Activated naive CD4-positive, alpha-beta T cell treated with anti-CD3 and anti-CD28 coated beads, Interleukin-2, amount 50 U/mL, for 16 hours (primary cell): Measurements from ENCODE around the gene RNU1-4.
"Not testable (repeated sequence)": the region's sequence is repeated elsewhere in the genome, so short reads cannot be mapped to it uniquely, and the experiment has no call there.

Experiments used
- DNase-seq: peaks from one replicate; pipeline ENCODE4 v3.0.0-alpha.2; 2020

The RNU1-4 gene

DNA sequence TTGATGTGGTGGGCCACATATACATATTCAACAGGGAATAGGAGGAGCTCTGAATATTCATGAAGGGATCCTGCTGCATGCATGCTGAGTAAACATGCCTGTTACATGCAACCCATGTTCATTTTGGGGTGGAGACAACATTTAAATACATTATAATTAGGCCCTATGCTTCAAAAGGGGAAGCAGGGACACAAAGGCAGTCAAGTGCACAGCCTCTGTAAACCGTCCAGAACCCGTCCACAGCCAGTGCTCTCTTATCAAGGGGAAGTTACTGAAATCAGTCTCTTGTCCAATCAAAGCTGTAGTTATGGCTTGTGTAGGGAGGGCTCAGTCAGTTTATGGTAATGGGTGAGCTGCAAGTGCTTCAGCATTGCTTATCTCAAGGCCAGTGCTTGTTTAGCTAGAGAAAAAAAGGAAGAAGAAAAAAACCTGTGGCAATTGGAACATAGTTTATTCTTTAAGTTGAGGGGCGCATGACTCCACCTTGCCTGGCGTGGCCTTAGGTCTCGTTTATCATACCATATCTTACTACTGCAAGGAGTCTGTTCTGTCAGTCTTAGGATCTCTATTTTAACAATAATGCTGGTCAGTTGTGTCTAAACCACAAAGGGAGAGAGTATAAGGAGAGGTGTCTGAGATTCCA, 7.9 kb upstream of the RNU1-4 start:
- not testable (repeated sequence) for DNase-seq

DNA sequence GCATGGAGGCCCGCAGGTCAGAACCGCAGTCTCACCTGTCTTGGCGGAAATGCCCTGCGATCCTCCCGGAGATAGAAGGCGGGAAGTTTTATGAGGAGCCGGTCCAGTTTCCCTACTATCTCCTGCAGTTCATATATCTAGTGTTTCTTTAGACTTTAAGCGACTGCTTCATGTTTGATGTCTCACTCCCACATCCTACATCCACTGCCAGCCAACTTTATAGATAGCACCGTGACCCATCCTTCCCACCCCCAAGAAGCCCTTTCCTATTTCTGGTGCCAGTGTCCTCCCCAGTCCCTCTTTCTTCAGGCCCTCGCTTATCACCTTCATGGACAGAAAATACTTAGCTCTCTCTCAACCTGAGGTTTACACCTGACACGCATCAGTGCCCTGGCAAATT, 914 bp downstream of the RNU1-4 start:
- not testable (repeated sequence) for DNase-seq

DNA sequence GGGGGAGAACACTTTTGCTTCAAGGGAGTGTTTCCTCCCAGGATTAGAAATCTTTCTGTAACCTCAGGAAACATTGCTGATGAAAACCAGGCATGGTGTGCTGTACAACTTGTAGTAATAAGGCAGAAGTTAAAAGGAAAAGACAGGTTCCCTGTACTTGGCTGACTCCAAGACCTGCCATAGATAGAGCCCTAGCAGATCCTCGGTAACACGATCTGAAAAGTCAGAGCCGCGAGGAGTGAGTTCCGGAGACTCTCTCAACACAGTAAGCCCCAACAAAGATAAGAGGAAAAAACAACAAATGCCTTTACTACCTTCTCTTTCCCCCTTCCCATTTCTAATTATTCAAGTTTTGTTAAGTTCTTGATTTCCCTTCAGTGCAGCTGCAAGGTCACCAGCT, 7.3 kb downstream of the RNU1-4 start:
- not testable (repeated sequence) for DNase-seq

DNA sequence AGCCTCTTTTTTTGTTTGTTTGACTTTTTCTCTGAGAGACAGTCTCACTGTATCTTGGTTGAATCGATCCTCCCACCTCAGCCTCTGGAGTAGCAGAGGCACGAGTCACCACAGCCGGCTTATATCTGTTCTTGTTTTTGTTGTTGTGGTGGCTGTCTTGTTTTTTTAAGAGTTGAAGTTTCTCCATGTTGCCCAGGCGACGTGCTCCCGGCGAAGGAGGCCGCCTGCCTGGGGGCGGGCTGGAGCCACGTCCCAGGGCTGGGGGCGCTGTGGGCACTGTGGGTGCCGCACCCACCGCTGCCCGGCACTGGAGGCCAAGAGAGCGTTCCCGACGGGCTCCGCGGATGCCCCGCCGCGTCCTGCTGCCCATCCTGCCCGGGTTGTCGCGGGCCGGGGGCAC, 8.4 kb downstream of the RNU1-4 start:
- not testable (repeated sequence) for DNase-seq

DNA sequence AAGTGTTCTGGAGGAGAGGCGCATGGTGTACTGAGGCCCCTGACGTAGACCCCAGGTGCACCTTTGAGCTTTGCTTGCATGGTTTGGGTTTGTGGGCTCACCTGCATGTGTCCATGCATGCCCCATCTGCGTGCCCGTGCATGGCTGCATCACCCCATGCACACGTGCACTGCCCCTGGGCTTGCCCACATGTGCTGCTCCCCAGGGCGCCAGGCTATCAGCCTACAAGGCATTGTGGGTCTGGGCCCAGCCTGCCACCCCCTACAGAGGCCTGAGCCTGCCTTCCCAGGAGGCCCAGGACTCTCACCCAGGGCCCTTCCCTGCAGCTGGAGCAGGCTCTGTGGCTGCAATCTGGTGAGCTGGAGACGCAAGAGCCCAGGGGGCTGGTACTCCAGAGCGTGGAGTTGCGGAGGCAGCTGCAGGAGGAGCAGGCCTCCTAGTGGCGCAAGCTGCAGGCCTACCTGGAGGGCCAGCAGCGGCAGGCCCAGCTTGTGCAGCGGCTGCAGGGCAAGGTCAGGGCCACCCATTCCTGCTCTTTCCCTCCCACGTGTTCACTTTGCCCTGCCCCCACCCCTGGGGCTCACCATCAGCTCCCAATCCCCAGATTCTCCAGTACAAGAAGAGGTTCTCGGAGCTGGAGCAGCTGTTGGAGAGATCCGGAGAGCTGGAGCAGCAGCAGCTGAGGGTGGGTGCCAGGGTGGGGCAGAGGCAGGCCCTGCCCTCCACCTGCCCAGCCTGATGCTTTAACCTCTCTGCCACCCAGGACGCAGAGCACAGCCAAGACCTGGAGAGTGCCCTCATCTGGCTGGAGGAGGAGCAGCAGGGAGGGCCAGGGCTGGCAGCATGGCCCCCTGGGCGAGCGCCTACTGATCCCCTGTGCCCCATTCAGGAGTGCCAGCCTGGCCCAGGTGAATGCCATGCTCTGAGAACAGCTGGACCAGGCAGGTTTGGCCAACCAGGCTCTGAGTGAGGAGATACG, 9.9 kb downstream of the RNU1-4 start:
- not testable (repeated sequence) for DNase-seq

DNA sequence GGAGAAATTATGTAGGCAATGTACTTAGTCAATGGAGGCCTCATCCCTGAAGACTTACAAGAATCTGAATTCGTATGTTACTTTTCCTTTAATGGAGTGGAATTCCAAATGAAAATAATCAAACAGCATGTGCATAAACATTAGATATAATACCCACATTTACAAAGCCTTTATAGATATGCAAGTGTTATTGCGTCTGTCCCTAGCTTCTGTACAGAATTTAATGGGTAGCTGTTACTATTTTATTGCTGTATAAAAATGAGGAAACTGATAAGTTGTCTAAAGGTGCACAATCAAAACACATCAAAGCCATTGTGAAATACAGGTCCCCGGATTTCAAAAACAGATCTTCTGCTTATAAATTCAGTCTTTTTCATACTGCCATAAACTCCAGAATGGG, 12.5 kb downstream of the RNU1-4 start:
- DNase-seq, result not testable (repeated sequence)

DNA sequence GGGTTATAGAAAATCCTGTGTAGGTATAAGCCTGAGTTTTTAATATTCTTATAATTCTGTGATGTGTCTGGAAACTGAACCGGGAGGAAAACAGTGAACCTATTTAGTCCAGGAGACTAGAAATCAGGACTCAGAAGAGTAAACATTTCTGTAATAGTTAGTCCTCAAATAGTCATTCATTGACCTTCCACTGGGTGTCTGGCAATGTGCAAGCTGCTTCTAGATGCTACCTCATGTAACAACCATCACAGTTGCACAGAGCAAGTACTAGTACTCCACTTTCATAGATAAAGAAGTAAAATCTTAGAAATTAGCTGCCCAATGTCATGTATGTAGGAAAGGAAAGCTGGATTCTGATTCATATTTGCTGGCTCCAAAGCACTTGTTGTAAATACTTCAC, 15.1 kb downstream of the RNU1-4 start:
- not testable (repeated sequence) for DNase-seq

DNA sequence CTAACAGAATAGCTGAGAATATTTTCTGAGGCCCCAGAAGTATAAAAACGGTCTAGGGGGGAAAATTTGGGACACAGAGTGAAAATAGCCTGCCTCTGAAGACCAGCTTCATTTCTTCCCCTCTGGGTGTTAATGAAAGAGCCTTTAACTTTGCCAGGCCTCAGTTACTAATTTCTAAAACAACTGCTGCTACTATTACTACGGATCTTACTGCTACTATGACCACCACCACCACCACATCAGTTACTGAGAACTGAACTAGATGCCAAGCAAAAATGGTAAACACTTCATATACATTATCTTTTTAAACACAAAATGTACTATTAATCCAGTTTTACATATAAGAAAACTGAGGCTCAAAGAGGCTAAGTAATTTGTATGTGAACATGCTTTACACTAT, 15.6 kb downstream of the RNU1-4 start:
- not testable (repeated sequence) for DNase-seq

DNA sequence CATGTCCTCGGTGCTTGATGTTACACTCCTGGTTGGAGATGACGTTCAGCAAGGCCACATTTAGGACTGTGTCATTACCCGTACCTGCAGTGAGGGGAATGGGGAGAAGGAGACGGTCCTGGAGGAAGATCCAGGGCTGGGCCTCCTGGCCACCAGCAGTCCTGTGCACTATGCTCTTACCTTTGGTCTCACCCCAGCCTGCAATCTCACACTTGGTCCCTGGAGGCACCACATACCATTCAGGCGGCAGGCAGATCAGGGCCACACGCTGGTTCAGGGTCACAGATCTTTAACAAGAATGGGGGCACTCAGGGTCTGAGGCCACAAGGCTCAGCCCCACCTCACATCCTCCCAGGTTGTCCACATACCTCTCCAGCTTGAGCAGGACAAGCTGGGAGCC, 17.3 kb downstream of the RNU1-4 start:
- DNase-seq, result not testable (repeated sequence)

DNA sequence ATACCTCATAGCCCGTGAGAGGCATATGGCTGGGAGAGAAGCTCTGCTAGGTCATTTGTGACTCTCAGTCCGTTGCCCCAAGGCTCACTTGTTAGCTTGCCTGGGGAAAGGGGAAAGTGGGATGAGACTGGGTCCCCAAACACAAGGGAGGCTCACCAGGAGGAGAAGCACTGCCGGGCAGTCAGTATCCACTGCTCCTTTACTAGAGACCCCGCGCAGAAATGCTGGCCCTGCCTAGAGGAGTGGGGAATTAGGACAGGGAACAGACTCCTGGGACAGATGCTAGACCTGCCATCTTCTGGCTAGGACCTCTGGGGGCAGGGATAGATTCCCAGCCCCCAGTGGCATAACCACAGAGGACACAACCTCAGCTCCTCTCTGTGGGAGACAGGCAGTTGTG, 17.7 kb downstream of the RNU1-4 start:
- not testable (repeated sequence) for DNase-seq

DNA sequence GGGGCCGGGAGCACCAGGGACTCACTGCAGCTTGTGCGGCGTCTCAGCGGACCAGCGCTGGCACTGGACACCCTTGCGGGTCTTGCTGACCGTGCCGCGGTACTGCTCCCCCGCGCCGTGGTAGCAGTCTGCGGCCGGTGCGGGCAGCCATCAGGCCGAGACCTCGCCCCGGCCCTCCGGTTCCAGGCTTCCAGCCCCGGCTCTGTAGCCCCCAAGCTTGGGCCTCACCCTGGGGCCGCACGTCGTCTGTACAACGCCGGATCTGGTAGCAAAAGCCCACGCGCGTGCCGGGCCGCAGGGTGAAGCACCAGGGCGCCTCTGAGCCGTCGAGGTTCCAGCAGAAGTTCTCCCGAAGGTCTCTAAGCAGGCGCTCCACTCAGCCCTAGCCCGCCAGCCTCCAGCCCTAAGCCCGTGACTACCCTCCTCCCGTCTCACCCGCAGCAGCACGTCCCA, 18.8 kb downstream of the RNU1-4 start:
- not testable (repeated sequence) for DNase-seq

DNA sequence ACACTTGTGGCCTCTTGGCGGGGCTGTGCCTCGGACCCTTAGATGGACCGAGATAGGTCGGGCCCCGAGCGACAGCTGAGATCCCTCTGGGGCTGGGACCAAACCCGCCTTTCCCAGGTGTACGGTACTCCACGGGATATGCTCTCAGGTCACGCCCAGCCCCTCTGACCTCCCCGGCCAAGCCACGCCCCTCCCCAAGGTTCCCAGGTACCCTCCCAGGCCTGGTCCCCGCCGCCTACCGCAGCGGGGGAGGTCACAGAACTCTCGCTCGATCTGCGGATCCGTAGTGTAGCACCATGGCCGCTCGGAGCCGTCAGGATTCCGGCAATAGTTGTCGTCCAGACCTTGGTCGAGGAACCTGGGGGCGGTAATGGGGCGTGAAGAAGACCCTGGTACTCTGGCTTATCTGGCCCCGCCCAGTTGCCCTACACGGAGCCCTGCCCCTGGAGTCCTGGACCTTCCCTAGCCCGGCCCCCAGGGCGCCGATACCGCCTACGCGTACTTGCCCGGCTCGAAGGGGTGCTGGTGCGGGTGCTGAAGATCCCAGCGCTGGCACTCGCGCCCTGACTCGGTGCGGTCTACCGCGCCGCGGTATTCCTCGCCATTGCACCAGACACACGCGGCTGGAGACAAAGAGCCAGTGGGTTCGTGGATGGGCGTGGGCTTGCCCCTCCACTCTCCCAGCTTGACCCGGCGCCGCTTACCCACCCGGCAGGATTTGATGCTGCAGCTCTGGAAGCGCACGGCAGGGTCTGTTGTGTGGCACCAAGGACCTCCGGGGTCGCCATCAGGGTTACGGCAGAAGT, 19.5 kb downstream of the RNU1-4 start:
- not testable (repeated sequence) for DNase-seq

DNA sequence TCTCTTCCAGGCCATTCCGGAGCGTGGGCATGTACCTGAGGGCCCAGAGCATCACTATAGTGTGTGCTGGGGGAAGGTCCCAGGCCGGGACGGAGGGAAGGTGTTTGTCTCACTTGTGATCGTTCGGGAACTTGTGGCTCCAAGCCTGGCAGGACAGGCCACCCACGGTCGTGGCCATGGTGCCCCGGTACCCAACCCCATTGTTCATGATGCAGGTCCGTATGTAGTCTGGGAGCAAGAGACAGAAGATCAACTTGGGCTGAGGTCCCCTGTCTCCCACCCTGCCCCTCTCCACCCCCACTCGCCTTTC, 20.1 kb downstream of the RNU1-4 start:
- not testable (repeated sequence) for DNase-seq

DNA sequence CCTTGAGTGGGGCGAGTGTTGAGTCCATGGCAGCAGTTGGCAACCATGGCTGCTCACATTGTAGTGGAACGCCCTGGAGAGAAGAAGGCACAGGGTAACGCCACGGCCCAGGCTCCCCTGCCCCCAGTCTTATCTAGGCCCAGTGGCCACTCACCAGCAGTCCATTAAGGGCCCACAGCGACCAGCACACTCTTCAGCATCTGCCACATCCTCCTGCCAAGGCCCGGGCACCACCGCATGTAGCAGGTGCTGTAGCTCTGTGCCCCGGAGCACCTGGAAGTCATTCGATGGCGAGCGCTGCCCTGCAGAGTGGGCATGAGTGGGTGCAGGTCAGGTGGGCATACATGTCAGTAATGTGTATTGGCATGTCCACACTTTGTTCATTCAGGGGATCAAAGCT, 20.5 kb downstream of the RNU1-4 start:
- DNase-seq, result not testable (repeated sequence)

DNA sequence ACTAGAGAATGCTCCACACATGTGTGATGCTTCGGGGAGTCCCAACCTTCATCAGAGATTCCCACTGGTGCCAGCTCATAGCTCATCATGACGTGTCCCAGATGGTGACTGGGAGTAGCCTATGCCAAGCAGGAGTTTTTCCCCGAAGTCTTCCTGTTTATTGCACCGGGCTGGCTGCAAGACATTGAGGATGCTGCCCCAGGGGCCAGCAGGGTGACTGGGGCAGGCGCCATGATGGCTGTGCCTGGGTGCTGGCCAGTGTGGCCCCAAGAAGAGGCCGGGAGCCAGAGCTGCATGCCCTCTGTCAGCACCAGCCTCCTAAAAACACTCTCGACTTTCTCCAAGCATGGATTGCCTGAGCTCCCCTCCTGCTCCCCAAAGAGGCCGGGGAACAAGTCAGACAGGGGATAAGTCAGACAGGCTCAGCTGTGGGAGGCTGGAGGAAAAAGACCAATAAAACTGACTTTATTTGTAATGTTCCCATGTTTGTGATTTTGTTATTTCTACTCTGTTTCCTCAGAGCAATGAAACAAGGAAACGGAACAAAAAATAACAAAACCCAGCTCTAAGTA, 24.0 kb downstream of the RNU1-4 start:
- not testable (repeated sequence) for DNase-seq

DNA sequence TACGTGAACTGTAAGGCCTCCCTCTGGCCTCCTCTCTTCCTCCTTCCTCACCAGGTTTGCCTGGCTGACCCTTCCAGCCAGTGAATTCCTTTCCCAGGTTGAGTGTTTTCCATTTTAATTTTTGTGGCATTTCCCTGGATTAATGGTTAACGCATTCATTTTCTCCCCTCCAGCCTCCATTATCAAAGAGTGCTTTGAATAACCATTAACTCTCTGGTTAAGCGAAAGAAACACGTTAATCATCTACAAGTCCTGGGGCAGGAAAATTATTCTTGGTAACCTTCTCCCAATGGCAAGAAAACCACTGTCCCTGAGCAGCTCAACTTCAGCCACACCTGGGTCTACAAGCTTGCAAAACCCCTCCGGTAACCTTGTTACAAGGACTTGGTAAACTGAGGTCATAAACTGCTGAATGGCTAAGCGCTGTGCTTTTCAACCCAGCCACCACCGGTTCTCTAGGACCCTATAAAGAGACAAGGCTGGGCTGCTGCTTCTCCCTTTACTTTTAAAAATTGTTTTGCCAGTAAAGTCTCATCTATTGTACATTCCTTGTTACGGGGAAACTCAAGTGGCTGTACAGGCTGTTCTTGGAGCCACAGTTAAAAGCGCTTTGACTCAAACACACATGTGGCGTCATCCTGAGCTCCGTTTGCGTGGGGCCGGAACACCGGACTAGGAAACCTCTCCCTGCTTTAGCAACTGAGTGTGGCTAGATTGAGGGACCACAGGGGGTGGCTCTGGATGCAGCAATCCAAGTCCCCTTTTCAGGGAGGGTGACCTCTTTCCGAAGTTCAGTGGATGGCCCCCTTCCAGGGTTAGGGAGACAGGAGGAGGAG, 24.7 kb downstream of the RNU1-4 start:
- DNase-seq, result not testable (repeated sequence)

DNA sequence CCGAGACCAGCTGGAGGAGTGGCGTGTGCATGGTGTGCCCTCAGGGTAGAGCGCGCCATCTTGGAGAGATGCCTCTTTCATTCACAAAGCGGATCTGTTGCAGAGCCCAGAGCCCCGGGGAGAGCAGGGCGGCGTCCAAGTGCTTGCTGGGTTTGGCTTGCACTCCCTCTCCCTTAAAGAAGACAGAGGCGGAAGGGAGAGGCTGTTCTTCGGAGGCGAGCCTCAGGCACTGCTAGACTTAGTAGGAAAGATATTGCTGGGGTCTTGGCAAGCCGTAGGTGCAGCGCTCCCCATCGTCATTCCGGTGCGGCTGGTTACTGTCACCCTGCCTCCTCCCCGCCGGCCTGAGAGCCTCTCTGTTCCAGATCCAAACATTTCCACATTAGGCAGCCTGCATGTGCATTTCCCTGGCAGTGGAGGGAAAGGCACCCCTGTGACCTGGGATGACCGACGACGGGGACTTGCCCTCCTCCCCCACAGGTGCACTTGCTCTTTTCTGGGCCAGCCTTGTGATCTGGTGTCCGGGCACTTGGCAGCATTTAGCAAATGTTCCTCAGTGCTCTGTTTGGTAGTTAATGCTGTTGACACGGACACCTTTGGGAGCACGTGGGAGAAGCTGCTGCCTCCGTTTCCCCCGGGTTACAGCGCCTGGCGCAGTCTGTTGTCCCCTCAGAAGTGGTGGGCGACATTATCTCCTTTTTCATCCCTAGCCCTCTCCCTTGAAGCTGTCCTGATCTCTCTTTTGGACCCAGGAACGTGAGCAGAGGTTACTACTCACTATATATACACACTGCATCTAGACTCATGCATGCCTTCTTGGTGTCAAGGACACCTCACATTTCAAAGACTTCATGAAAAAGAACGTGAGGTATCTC, 25.7 kb downstream of the RNU1-4 start:
- DNase-seq, result not testable (repeated sequence)

DNA sequence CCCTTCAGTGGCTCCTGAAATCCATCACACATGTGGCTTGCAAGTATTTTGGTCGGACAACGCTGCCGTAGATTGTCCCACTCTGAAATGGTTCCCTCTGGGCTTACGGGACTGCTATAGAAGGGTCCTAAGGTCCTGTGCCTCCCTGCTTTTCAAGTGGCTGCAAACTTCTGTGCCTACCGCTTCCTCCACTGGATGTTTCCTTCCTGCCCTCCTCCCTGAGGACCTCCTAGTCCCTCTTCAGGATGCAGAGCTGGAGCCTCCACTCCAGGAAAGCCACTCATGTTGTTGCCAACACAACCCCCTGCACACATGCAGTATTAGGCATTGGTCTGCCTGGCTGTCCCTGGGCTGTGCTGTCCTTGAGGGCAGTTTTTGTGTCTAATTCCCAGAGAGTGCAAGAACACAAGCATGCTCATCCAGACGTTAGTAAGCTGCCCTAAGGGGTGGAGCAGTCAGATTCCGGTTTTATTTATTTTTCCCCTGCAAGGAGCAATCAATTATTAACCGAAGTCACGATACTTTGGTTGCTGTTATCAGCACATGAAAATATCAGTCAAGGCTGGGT, 26.5 kb downstream of the RNU1-4 start:
- DNase-seq, result not testable (repeated sequence)

DNA sequence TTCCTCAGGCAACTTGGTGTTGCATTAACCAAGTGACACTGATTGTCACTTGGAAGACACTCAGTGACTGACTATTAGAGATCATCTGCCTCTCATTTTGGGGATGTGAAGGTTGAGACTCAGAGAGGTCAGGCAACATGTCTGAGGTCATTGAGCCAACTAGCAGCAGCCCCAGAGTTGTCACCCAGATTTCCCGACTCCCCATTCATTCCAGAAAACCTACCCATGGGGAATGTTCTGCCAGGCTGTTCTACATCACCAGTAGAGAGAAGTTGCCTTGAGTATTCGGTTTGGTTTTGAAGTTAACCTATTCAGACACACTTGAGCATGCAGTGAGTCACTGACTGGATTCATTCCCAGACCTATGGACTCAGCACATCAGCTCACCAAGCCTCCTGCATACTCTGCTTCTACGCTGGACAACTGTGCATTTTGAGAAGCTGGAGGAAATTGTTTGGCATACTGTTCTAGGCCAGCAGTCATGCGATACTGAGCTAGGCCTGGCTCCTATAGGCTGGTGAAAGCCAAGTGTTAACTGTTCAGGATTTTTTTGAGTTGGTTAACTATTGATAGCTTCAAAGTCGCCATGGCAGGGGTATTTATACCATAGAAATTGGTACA, 29.9 kb downstream of the RNU1-4 start:
- DNase-seq, result not testable (repeated sequence)

DNA sequence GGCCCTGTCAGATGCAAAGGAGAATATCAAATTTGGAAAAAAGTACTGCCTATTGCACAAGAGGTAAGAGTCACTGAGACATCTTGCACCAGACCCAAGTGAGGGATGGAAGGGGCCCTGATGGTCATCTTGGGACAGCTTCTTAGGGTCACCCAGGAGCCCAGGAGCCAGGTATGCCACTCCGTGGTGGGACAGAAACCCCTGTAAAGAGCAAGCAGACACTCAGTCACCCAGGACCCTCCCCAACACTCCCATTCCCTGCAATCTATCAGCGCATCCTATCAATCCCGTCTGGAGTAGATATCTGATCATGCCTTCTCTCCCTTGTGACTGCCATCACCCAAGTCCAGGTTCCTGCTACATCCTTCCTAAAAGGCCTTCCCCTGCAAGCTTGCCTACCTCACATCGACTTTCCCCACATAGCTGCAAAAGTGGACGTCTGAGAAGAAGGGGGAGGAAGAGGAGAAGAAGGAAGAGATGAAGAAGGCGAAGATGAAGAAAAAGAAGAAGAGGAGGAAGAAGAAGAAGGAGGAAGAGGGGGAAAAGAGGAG, 30.7 kb downstream of the RNU1-4 start:
- DNase-seq, result not testable (repeated sequence)
